ENCODE data around the gene CES5A. TPM values are rescaled to one million over a fixed set of nuclear protein-coding genes. Genes with fewer than 3 reads are reported as not detected.

CES5A gene
- total RNA-seq, 1 donor from 2014 or later, result not detected

DNA sequence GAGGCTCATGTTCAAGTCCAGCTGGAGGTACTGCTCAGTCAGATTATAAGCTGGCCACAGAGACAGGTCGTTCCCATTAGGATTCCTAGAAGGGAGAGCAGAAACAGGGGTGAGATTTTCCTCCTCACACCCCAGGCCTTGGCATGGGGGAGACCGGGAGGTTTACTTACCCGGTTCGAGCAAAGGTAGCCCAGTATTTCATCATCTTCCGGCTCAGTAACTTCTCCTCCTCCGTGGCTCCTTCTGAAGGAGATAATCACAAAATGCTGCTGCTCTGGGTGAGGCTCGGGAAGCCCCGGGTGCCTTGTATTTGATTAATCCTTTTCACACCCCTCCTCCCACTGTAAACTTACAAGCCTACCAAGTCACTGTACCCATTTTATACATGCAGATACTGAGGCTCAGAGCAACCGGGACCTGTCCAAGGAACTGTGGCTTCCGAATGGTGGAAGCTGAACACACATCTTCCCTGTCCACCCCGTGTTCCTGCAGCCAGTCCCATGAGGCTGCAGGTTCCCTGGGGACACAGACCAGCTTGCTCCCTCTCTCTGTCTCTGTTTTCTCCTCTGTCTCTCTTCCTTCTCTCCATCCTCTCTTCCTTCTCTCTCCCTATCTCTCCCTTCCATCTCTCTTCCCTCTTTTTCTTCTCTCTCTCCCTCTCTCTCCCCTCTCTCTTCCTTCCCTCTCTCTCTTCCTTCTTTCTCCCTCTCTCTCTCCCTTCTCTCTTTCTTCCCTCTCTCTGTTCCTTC is 28.4 kb downstream of the CES5A start:
- Mint-ChIP-seq H3K4me1 (ENCODE audit: low read depth) (no peaks in the 10 kb centered on the region), H3K4me3 (ENCODE audit: unreplicated experiment) (no peak overlapping the region), H3K27ac (ENCODE audit: unreplicated experiment) (no peak overlapping the region), H3K36me3 (ENCODE audit: low read depth) (no peaks in the 10 kb centered on the region), H3K9me3 (ENCODE audit: low read depth) (no peaks in the 10 kb centered on the region), H3K27me3 (ENCODE audit: low read depth) (peaks cover 45% of the 10 kb centered on the region)
- TF ChIP-seq, protein P1, sequence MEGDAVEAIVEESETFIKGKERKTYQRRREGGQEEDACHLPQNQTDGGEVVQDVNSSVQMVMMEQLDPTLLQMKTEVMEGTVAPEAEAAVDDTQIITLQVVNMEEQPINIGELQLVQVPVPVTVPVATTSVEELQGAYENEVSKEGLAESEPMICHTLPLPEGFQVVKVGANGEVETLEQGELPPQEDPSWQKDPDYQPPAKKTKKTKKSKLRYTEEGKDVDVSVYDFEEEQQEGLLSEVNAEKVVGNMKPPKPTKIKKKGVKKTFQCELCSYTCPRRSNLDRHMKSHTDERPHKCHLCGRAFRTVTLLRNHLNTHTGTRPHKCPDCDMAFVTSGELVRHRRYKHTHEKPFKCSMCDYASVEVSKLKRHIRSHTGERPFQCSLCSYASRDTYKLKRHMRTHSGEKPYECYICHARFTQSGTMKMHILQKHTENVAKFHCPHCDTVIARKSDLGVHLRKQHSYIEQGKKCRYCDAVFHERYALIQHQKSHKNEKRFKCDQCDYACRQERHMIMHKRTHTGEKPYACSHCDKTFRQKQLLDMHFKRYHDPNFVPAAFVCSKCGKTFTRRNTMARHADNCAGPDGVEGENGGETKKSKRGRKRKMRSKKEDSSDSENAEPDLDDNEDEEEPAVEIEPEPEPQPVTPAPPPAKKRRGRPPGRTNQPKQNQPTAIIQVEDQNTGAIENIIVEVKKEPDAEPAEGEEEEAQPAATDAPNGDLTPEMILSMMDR (IDR thresholded peaks at IDR 0.05), result no peak
- DNase-seq (ENCODE audit: low spot score), result no peak

DNA sequence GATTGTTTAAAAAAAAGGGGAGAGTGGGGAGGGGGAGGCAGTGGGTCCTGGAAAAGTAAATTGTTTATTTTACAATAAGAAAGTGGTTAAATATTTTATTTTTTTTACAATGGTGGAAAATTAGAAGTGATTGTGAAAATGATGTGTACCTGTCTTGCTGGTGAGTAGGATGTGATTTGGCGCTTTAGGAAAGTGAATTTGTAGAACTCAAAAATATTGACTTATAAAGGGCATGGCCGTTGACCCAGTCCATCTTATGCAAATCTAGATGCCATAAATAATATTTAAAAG is 32.1 kb downstream of the CES5A start:
- H3K27me3 Mint-ChIP-seq (ENCODE audit: low read depth), result peaks cover 39% of the 10 kb centered on the region
- no peaks in the 10 kb centered on the region for H3K9me3 Mint-ChIP-seq (ENCODE audit: low read depth)
- H3K36me3 Mint-ChIP-seq (ENCODE audit: low read depth), result no peaks in the 10 kb centered on the region
- TF ChIP-seq, protein P1 (IDR thresholded peaks at IDR 0.05), result peak; percentile 56
- no peaks in the 10 kb centered on the region for H3K4me1 Mint-ChIP-seq (ENCODE audit: low read depth)
- H3K27ac Mint-ChIP-seq (ENCODE audit: unreplicated experiment), result no peak overlapping the region
- no peak overlapping the region for H3K4me3 Mint-ChIP-seq (ENCODE audit: unreplicated experiment)
- no peak for DNase-seq (ENCODE audit: low spot score)

DNA sequence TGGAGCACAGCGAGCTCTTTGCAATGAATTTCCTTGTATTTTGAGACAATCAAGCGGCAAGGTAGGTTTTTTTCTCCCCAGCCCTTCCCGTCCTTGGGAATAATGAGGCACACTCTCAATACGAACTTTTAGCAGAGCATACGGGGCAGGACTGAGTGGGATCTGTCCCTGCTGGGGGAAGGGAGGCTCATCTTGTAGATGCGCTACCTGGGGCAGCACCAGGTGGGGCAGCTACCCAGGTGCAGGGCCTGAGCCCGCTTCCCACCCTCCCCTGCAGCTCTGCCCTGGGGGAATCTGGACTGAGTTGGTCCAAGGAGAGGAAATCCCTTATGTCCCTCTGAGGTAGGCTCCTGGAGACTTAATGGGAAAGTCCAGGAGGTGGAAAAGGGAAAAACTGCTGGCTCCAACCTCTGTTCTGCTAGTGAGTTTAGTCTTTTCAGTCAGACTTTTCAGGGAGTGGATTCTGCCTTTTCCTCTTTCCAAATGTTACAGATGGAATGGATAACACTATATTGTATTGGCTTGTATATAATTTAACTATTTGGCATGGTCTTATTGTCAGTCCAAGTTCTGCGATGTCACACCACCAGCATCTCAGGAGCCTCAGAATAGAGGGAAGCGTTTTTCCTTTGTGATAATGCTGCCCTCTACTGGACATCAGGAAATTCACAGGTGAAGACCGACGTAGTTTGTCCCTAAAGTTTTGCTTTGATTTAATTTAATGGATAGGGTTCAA is 32.6 kb downstream of the CES5A start:
- DNase-seq (ENCODE audit: low spot score), result no peak
- H3K27ac Mint-ChIP-seq (ENCODE audit: unreplicated experiment), result no peak overlapping the region
- no peaks in the 10 kb centered on the region for H3K4me1 Mint-ChIP-seq (ENCODE audit: low read depth)
- H3K4me3 Mint-ChIP-seq (ENCODE audit: unreplicated experiment), result no peak overlapping the region
- H3K27me3 Mint-ChIP-seq (ENCODE audit: low read depth), result peaks cover 41% of the 10 kb centered on the region
- TF ChIP-seq, protein P1 (IDR thresholded peaks at IDR 0.05), result peak; percentile 92
- H3K36me3 Mint-ChIP-seq (ENCODE audit: low read depth), result no peaks in the 10 kb centered on the region
- no peaks in the 10 kb centered on the region for H3K9me3 Mint-ChIP-seq (ENCODE audit: low read depth)

DNA sequence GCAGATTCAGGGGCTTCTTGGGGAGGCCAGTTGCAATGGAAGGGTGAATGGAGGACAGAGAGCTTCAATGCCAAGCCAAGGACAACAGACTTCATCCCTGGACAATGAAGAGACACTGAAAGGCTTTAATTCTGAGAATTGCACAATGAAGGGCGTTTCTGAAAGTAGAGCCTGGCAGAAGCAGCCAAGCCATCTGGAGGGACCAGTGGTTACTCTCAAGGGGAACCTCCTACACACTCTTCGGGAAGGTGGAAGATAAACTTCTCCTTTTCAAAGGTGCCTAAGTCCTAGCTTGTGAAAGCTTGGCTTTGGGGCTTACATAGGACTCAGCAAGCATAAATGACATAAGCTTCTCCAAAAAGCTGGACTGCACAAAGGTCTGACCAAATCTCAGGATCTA is 36.1 kb downstream of the CES5A start:
- TF ChIP-seq, protein P1 (IDR thresholded peaks at IDR 0.05), result no peak
- no peak for DNase-seq (ENCODE audit: low spot score)
- H3K4me3 Mint-ChIP-seq (ENCODE audit: unreplicated experiment), result no peak overlapping the region
- H3K27ac Mint-ChIP-seq (ENCODE audit: unreplicated experiment), result no peak overlapping the region
- no peaks in the 10 kb centered on the region for H3K36me3 Mint-ChIP-seq (ENCODE audit: low read depth)
- no peaks in the 10 kb centered on the region for H3K4me1 Mint-ChIP-seq (ENCODE audit: low read depth)
- peaks cover 28% of the 10 kb centered on the region for H3K27me3 Mint-ChIP-seq (ENCODE audit: low read depth)
- H3K9me3 Mint-ChIP-seq (ENCODE audit: low read depth), result no peaks in the 10 kb centered on the region

DNA sequence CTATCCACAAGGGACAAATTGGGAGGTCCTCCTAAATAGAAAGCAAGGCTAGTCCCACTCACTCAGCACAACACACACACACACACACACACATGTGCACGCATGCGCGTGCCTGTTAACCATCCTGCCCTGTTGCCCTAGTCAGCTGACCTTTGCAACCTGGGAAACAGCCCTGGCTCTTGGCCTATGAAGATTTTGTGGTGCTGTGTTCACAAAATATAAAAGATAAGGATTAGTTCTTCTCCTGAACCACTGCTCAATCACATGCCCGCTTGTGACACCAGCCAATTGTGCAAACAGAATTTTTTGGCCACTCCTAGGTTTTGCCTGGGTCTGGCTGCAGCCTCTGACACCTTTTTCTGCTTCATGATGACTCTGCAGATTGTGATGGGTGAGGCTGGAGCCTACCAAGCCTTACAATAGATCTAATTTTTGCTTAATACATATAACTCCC is 39.0 kb downstream of the CES5A start:
- no peak for DNase-seq (ENCODE audit: low spot score)
- H3K4me1 Mint-ChIP-seq (ENCODE audit: low read depth), result no peaks in the 10 kb centered on the region
- H3K27ac Mint-ChIP-seq (ENCODE audit: unreplicated experiment), result no peak overlapping the region
- H3K36me3 Mint-ChIP-seq (ENCODE audit: low read depth), result no peaks in the 10 kb centered on the region
- peaks cover 19% of the 10 kb centered on the region for H3K27me3 Mint-ChIP-seq (ENCODE audit: low read depth)
- no peak overlapping the region for H3K4me3 Mint-ChIP-seq (ENCODE audit: unreplicated experiment)
- TF ChIP-seq, protein P1 (IDR thresholded peaks at IDR 0.05), result no peak
- H3K9me3 Mint-ChIP-seq (ENCODE audit: low read depth), result no peaks in the 10 kb centered on the region

All from chondrocyte (in vitro differentiated cells).